H1 (cell line): ENCODE measurements around the gene PEAK1.

Experiments used
- BRCA1 ChIP-seq: IDR thresholded peaks from 2 replicates; pipeline ENCODE4 v1.6.1; 2012; ENCODE audit warnings: low read depth, low read length, improper control_type of control experiment
- EZH2 ChIP-seq: fragments of 200-600 bp; sonication (generic); IDR thresholded peaks from 2 replicates; pipeline ENCODE4 v1.7.1; 2012; ENCODE audit warnings: low read depth, mild to moderate bottlenecking, moderate library complexity, low read length, inconsistent platforms; ENCODE audit not compliant: severe bottlenecking
- FOSL1 ChIP-seq: IDR thresholded peaks from 2 replicates; pipeline ENCODE4 v1.6.1; 2011; ENCODE audit warnings: mild to moderate bottlenecking, low read depth, low read length, moderate library complexity; ENCODE audit not compliant: insufficient read depth
- JUND ChIP-seq: IDR thresholded peaks from 2 replicates; pipeline ENCODE4 v1.6.1; 2011; ENCODE audit warnings: mild to moderate bottlenecking, improper control_type of control experiment, low read length
- POLR2A ChIP-seq, 2 experiments: IDR thresholded peaks; 1 replicate in 1 of 2; 2 replicates in 1 of 2; pipeline ENCODE4 v1.6.1; 2011; ENCODE audit warnings: low read depth in 2 of 2, low read length in 2 of 2, mild to moderate bottlenecking in 2 of 2; ENCODE audit errors: control extremely low read depth in 1 of 2
- POLR2AphosphoS5 ChIP-seq: IDR thresholded peaks from 2 replicates; pipeline ENCODE4 v1.6.1; 2011; ENCODE audit warnings: low read depth, low read length
- POU5F1 ChIP-seq: IDR thresholded peaks from 2 replicates; pipeline ENCODE4 v1.6.1; 2011; ENCODE audit warnings: low read depth, mild to moderate bottlenecking, low read length, moderate library complexity
- SIN3A ChIP-seq, 2 experiments: IDR thresholded peaks in 1 of 2; conservative IDR thresholded peaks in 1 of 2; 2 replicates each; pipeline ENCODE4 v1.6.1; 2011 to 2012; ENCODE audit warnings: low read length in 2 of 2, improper control_type of control experiment in 1 of 2, low read depth in 1 of 2, mild to moderate bottlenecking in 1 of 2
- SUZ12 ChIP-seq: fragments of 200-600 bp; sonication (generic); IDR thresholded peaks from 2 replicates; pipeline ENCODE4 v1.6.1; 2012; ENCODE audit warnings: mild to moderate bottlenecking, inconsistent platforms, low read length, moderate library complexity, mixed read lengths
- TAF1 ChIP-seq: IDR thresholded peaks from 2 replicates; pipeline ENCODE4 v1.6.1; 2011; ENCODE audit warnings: mild to moderate bottlenecking, low read depth, low read length
- TEAD4 ChIP-seq: IDR thresholded peaks from 2 replicates; pipeline ENCODE4 v1.6.1; 2012; ENCODE audit warnings: low read depth, low read length, inconsistent platforms, mixed read lengths
- YY1 ChIP-seq: IDR thresholded peaks from 2 replicates; pipeline ENCODE4 v1.6.1; 2011; ENCODE audit warnings: low read depth, mild to moderate bottlenecking, low read length
- ZNF274 ChIP-seq: IDR thresholded peaks from 2 replicates; pipeline ENCODE4 v1.7.0; 2012; ENCODE audit warnings: low read length, borderline replicate concordance; ENCODE audit errors: extremely low read depth

DNA sequence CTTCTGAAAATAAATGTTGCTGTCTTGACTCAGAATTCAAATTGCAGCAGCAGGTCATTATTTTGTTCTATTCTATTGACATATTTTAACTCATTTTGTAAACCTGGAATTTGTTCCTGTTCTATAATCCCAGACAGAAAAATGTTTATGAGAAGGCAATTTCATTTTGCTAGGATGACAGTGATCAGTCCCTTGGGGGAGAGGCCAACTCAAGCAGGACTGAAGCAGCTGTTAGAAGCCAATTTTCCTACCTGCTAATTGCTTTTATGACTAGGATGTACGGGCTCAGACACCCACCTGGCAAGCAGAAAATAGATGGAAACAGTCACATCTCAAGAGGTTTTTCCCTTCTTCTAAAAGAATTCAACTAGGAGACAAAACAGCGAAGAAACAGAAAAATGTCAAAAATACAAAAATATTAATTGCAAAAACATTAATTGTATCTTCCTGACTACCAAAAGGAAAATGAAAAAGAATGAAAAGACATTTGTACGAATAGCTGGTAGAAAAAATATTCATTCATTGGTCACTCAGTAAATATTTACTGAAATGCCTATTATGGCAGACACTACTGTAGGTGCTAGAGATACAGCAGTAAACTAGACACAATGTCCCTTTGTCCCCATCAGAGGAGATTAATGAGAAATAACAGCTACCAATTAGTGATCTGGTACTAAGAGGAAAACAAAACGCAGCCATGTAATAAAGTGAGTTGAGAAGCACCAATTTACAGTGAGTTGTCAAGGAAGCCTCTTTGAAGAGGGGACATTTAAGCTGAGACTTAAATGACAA, 73.5 kb downstream of the PEAK1 start:
- TF ChIP-seq JUND (no peak), POLR2A (IDR thresholded peaks at IDR 0.05; ENCODE audit: control extremely low read depth in 1 of 2, low read depth in 2 of 2, low read length in 2 of 2) (no peak), SIN3A (conservative IDR thresholded peaks at IDR 0.05 in 1 of 2, IDR thresholded peaks at IDR 0.05 in 1 of 2; ENCODE audit: low read depth in 1 of 2, low read length in 2 of 2) (no peak), TEAD4 (no peak), BRCA1 (no peak), TAF1 (no peak), FOSL1 (no peak), EZH2 (no peak), SUZ12 (no peak), POU5F1 (no peak), POLR2AphosphoS5 (no peak), ZNF274 (no peak), YY1 (no peak)
